NCI-H2227 (cell line): ENCODE measurements around the gene TMEM87B.
"Not testable (repeated sequence)": the region's sequence is repeated elsewhere in the genome, so short reads cannot be mapped to it uniquely, and the experiment has no call there.

Source experiments
- DNase-seq: peaks from one replicate; lab custom pipeline; 2025; ENCODE audit not compliant: unreplicated experiment; lab: John Stamatoyannopoulos, UW

The TMEM87B gene

DNA sequence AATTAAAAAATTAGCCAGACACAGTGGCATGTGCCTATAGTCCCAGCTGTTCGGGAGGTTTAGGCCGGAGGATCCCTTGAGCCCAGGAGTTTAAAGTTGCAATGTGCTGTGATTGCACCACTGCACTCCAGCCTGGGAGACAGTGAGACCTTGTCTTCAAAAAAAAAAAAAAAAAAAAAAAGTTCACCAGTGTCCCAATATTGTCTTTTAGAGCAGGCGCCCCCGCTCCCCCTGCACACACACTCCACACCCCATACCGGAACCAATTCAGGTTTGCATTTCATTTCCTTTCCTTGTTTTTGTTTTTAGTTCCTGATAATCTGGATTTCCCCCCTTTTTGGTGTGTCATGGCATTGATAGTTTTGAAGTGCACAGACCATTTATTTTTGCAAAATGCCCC, 10.4 kb downstream of the TMEM87B start:
- no peak for DNase-seq

DNA sequence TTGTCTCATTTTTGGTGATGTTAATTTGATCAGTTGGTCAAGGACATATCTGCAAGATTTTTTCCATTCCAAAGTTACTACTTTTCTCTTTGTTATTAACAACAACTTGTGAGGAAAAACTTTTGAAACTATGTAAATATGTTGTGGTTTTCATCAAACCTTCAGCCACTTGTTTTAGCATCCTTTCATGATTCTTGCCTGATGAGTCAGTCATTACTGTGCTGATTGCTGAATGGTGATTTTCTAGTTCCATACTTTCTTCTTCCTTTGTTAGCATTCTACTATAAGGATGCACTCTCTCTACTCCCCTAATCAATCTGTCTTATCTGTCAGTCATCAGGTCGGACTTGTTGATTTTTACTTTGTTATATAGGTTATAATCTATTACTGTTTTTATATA, 10.9 kb downstream of the TMEM87B start:
- no peak for DNase-seq

GRCh38 chr2:112069794-112070193, 14.7 kb downstream of the TMEM87B start:
- DNase-seq = not testable (repeated sequence)

DNA sequence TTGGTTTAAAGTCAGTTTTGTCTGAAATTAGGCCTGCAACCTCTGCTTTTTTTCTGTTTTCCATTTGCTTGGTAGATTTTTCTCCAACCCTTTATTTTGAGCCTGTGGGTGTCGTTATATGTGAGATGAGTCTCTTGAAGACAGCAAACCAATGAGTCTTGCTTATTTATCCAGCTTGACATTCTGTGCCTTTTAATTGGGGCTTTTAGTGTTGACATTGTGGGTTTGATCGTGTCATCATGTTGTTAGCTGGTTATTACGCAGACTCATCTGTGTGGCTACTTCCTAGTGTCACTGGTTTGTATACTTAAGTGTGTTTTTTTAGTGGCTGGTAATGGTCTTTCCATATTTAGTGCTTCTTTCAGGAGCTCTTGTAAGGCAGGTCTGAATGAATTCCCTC, 18.8 kb downstream of the TMEM87B start:
- DNase-seq = no peak

GRCh38 chr2:112074506-112074905, 19.4 kb downstream of the TMEM87B start:
- no peak for DNase-seq

DNA sequence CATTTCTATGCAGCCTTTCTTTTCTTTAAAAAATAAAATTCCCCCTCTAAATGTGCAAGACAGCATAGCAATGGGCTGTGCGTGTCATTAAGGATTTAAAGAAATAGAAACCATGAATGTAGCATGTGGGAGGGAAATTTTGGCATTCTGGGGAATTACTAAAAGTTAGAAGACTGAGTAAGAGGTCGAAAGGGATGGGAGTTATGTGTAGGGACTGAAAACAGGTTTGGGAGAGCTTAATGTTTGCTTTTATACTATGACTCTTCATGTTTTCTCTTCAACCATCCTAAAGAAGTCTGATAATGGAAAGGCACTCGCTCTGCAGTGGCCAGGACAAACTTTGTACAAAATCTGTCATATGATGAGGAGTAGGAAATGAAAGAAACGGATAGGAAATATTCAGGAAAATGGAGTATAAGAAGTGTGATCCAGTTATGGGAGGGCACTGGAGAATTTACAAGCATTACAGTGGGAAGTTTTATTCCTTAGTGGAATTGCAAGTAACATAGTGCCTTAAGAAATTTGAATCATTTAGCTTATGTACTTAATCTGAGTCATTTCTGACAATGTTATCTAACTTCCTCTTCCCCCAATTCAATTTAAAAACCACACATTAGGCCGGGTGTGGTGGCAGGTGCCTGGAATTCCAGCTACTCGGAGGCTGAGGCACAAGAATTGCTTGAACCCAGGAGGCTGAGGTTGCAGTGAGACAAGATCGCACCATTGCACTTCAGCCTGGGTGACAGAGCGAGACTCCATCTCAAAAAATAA, 20.6 kb downstream of the TMEM87B start:
- no peak for DNase-seq

DNA sequence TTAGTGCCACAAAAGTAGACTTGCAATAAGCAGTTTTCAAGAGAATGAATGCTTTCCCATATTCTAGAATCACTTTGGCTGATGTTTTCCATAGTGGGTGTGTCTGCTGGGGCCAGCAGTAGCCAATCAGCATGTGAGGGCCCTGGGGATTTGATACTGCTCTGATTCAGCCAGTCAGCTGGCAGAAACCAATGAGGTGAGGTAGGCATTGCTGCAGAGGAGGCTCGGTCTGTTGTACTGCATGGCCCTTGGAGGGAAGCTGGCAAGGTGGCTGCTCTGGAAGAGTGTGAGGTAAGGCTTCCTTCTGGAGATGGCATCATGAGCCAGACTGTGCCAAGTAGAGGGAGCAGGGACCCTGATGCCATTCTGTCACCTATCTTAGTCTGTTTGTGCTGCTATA, 22.7 kb downstream of the TMEM87B start:
- no peak for DNase-seq

GRCh38 chr2:112081262-112081661, 26.2 kb downstream of the TMEM87B start:
- no peak for DNase-seq

GRCh38 chr2:112084689-112085374, 29.8 kb downstream of the TMEM87B start:
- no peak for DNase-seq

DNA sequence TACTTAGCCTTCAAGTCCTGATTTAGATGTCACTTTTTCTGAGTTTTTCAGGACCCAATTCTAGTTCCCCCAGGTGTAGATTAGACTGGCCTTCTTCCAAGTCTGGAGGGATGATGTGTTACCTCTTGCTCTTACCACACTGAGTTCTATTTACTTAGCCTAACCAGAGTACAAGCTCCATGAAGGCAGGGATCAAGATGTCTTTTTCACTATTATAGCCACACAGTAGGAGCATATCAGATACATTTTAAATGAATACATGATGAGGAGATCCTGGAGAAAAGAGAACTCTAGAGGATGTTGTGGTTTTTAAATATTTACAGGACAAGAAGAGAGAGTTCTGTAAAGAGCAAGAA, 30.3 kb downstream of the TMEM87B start:
- no peak for DNase-seq

GRCh38 chr2:112085916-112086669, 31.0 kb downstream of the TMEM87B start:
- DNase-seq = no peak

DNA sequence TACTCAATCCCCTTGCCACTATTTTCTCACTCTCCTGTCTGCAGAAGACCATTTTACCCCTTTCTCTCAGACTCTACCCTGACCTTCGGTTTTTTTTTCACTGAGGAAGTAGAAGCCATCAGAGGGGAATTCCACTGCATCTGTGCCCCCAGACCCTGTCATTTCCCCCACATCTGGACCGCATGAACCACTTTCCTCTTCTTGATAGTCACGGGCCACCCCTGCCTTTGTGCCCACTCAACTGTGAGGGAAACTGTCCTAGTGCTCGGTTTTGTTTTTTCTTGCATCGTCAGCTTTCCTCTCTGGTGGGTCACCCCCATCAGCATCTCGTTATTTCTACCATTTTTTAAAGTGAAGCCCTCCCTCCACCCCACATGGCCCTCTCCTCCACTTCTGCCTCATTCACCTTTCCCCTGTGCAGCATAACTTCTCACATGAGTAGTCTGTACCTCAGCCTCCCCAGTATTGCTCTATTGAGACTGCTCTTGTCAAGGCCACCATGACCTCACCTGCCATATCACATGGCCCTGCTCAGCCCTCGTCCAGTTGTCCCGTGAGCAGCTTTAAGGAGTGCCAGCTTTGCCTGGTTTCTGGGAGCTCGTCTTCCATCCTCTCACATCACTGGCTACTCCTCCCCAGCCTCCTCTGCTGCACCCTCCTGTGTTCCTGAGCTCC, 32.4 kb downstream of the TMEM87B start:
- DNase-seq = no peak

GRCh38 chr2:112089375-112089774, 34.3 kb downstream of the TMEM87B start:
- no peak for DNase-seq

- DNase-seq = no peak
Measured at GRCh38 chr2:112092286-112093041, 37.4 kb downstream of the TMEM87B start.

DNA sequence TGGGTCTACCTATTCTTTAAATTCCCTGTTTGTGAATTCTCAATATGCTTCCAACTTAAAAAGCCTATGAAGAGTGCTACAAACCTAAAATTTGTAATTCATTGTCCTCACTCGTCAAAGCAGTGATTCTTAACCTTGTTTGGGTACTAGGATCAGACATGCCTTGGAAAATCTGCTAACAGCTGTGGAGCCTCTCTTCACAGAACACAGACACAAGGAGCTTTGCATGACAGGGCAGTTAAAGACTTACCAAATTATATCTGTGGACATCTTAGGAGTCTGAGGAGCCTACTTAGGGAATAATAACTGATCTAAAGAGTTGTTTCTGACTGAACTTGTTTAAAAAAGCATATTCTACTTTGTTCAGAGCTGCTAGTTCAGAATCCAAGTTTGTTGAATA, 38.1 kb downstream of the TMEM87B start:
- no peak for DNase-seq

DNA sequence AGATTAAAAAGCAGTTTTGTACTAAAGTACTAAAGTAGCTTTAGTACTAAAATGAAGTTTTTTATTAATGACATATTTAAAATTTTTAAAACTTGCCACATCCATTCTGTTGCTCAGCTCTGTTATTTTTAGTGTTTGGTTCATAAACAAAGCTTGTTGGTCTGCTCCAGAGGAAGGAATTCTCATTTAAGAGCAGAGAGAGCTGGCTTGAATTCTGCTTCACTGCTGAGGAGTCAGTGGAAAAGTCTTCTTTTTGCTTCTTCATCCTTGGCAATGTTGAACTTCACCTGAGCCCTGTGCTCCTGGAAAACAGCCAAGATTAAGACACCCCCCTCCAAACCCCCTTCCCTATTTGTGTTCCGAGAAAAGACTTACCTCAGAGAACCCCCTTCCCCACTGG, 40.6 kb downstream of the TMEM87B start:
- DNase-seq = no peak

DNA sequence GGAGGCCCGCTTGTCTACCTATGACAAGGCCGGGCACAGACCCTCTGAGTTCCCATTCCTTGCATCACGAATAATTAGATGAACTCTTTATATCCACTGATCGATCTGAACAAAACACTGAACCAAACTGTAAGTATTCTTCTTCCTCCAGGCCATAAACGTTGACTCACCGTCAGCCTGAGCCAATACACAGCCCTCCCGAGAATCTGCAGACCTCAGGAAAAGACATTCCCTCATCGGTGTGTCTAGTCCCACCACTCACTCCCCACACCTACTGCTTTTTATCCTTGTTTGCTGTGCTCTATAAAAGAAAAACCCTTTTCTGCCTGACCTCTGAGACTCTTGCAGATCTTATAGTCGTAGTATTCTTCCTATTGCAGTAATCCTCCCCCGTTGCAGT, 41.0 kb downstream of the TMEM87B start:
- no peak for DNase-seq

- DNase-seq = no peak
Measured at GRCh38 chr2:112108178-112108832, 53.2 kb downstream of the TMEM87B start.

DNA sequence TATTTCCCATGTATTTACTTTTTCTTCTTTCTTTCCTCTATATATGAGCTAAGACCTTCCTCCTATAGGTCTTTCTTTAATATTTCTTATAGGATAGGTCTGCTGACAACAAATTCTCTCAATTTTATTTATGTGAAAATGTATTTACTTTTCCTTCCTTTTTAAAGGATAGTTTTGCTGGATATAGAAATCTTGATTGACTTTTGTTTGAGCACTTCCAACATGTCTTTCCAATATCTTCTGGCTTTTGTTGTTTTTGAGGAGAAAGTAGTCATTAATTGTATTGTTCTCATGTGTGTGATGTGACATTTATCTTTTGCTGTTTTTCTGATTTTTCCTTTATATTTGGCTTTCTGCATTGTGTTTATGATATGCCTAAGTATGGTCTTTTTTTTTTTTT, 54.2 kb downstream of the TMEM87B start:
- DNase-seq = no peak

DNA sequence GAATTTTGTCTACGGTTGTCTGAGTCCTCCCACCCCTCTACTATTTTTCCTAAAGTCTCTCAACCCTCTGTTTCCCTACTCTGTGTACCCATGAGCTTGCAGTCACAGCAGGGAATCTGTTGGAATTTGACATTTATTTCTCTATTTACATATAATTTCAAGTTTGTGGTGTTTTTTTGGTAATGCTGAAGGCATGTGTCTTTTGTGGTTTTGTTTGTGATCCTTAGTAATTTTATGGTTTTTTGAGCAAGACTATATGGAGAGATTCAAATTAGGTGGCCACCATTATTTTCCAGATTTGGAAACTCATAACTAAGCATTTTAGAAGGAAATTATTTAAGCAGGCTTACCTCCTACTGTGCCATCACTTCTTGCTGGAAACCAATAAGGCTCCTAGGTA, 55.9 kb downstream of the TMEM87B start:
- no peak for DNase-seq
